Adrenal gland (tissue), 12 donors: ENCODE measurements around the gene SLC6A12. TPM values are rescaled to one million over a fixed set of nuclear protein-coding genes. Genes with fewer than 3 reads are reported as not detected.

ENCODE experiments used
- DNase-seq, 7 donors: peaks; one replicate each; pipeline ENCODE4 v3.0.0-alpha.2; 2019 to 2020
- H3K27ac ChIP-seq, 5 donors: fragments of 200-600 bp; sonication (generic) in 4 of 5; 1 replicate in 3 of 5; 2 replicates in 2 of 5; pipeline versions ENCODE4 v1.5.1 to v1.8.0; 2016 to 2020; ENCODE audit warnings: mild to moderate bottlenecking in 1 of 5
- H3K27me3 ChIP-seq: fragments of 200-600 bp; 2 replicates; pipeline ENCODE4 v1.8.0; 2021
- H3K36me3 ChIP-seq, 2 donors: fragments of 200-600 bp; replicated peaks in 1 of 2; 1 replicate in 1 of 2; 2 replicates in 1 of 2; pipeline versions ENCODE4 v1.5.1 to v1.8.0; 2018 to 2022
- H3K4me1 ChIP-seq, 2 donors: fragments of 200-600 bp; replicated peaks in 1 of 2; 1 replicate in 1 of 2; 2 replicates in 1 of 2; pipeline versions ENCODE4 v1.5.1 to v1.8.0; 2018 to 2021
- H3K4me3 ChIP-seq, 4 donors: fragments of 200-600 bp; sonication (generic) in 3 of 4; one replicate each; pipeline ENCODE4 v1.5.1; 2016 to 2018
- H3K9me3 ChIP-seq, 3 donors: fragments of 200-600 bp; sonication (generic) in 1 of 3; replicated peaks in 1 of 3; 1 replicate in 2 of 3; 2 replicates in 1 of 3; pipeline versions ENCODE4 v1.5.1 to v1.8.0; 2016 to 2021
- CTCF ChIP-seq, 6 experiments: fragments of 450-650 bp in 4 of 6; fragments of 200-600 bp in 2 of 6; sonication (generic) in 1 of 6; IDR thresholded peaks; 1 replicate in 5 of 6; 2 replicates in 1 of 6; pipeline versions ENCODE4 v1.5.1 to v1.8.0; 2016 to 2021; ENCODE audit warnings: antibody characterized with exemption in 6 of 6, mild to moderate bottlenecking in 2 of 6, moderate library complexity in 1 of 6
- POLR2A ChIP-seq, 2 donors: fragments of 450-650 bp; IDR thresholded peaks; one replicate each; pipeline ENCODE4 v1.6.1; 2017; ENCODE audit warnings: antibody characterized with exemption in 2 of 2, mild to moderate bottlenecking in 2 of 2, moderate library complexity in 1 of 2
- WGBS, 4 donors: extraction: QIAGEN DNeasy Blood & Tissue Kit in 2 of 4; methylation state at CpG; one replicate each; pipeline versions ENCODE4 v1.1.5 to v1.1.7; 2013 to 2017; 5-methylcytosine and 5-hydroxymethylcytosine counted together
- intact Hi-C, 2 donors: fragments of 100-400 bp; cut with DNase I; formaldehyde crosslinking; loops; one replicate each; pipeline versions ENCODE4 v1.14.1 to v1.15.0; 2022 to 2023
- polyA plus RNA-seq, 3 donors: library from polyadenylated mRNA; stranded (reverse); fragments of 200-250 nt in 2 of 3; fragments of 350-450 nt in 1 of 3; fragmentation: Illumina TruSeq in 1 of 3; extraction: RNeasy Lipid Tissue Mini Kit (QIAGEN cat#74804) in 1 of 3; gene quantifications; one replicate each; pipeline ENCODE4 v1.2.3, GENCODE V29; 2013 to 2014
- total RNA-seq, 9 donors: library from RNA; depleted of rRNA in 4 of 9; stranded (reverse); fragments of >200 nt in 4 of 9; fragments of 120-200 nt in 1 of 9; fragmentation: NEBNext Ultra II Directional in 1 of 9; extraction: Animal tissue kit (Norgen Biotek cat#: 25700) in 1 of 9; gene quantifications; one replicate each; pipeline versions ENCODE4 v1.1.0 to v1.2.4, GENCODE V29; 2013 to 2023
- donor health status: healthy with polysubstance abuse.
- donor health status: Bipolar disorder and iron deficiency.
- donor health status: DM: yes; HTN: yes; CAD: no.
- donor health status: DM: no; HTN: no; CAD: no.
- donor health status: DM: no; HTN: no; CAD: no.
- donor health status: DM: yes; HTN: yes; CAD: no.

Gene SLC6A12
- total and polyA plus RNA-seq, 12 donors, result 0.33 to 4.3 (median 1.4) TPM

- H3K4me3 ChIP-seq, result no peak overlapping the region
- no peak overlapping the region for H3K27ac ChIP-seq
- TF ChIP-seq CTCF (IDR thresholded peaks at IDR 0.05) (no peak), POLR2A (IDR thresholded peaks at IDR 0.05) (no peak)
- WGBS, 4 donors, result 78 to 91% (median 88%) methylated on average over 9 to 12 of the region's 12 CpGs
- no peaks in the 10 kb centered on the region for H3K9me3 ChIP-seq
- no peak for DNase-seq
- H3K4me1 ChIP-seq, result no peaks in the 10 kb centered on the region
- intact Hi-C loops, result no loop called here
- H3K27me3 ChIP-seq, result no peaks in the 10 kb centered on the region
- H3K36me3 ChIP-seq, result no peaks in the 10 kb centered on the region
Measured at GRCh38 chr12:167959-168600, 45.9 kb downstream of the SLC6A12 start.

GRCh38 chr12:166425-167075 lies 47.4 kb downstream of the SLC6A12 start:
- TF ChIP-seq CTCF (IDR thresholded peaks at IDR 0.05) (no peak), POLR2A (IDR thresholded peaks at IDR 0.05) (no peak)
- Histone ChIP-seq H3K27ac (no peak overlapping the region), H3K9me3 (no peaks in the 10 kb centered on the region), H3K36me3 (no peaks in the 10 kb centered on the region), H3K4me1 (no peaks in the 10 kb centered on the region), H3K27me3 (no peaks in the 10 kb centered on the region), H3K4me3 (no peak overlapping the region)
- intact Hi-C loops, result no loop called here
- WGBS, 4 donors, result 80 to 90% (median 87%) methylated on average over 11 of the region's 11 CpGs
- DNase-seq, result no peak

- Histone ChIP-seq H3K27ac (no peak overlapping the region), H3K9me3 (no peaks in the 10 kb centered on the region), H3K4me1 (no peaks in the 10 kb centered on the region), H3K4me3 (no peak overlapping the region), H3K36me3 (no peaks in the 10 kb centered on the region), H3K27me3 (no peaks in the 10 kb centered on the region)
- no peak for DNase-seq
- TF ChIP-seq POLR2A (IDR thresholded peaks at IDR 0.05) (no peak), CTCF (IDR thresholded peaks at IDR 0.05) (no peak)
- WGBS, 4 donors, result 86 to 94% (median 91%) methylated on average over 14 to 15 of the region's 15 CpGs
- intact Hi-C loops, result no loop called here
Measured at GRCh38 chr12:165862-166368, 48.0 kb downstream of the SLC6A12 start.

- intact Hi-C loops, result no loop called here
- Histone ChIP-seq H3K36me3 (no peaks in the 10 kb centered on the region), H3K4me3 (no peak overlapping the region), H3K9me3 (no peaks in the 10 kb centered on the region), H3K27ac (no peak overlapping the region), H3K4me1 (no peaks in the 10 kb centered on the region), H3K27me3 (no peaks in the 10 kb centered on the region)
- no peak for TF ChIP-seq CTCF (IDR thresholded peaks at IDR 0.05)
- no peak for TF ChIP-seq POLR2A (IDR thresholded peaks at IDR 0.05)
- no peak for DNase-seq
- WGBS, 4 donors, result 73 to 84% (median 78%) methylated on average over 7 of the region's 7 CpGs
Measured at GRCh38 chr12:164207-164606, 49.8 kb downstream of the SLC6A12 start.
